KBM-7 (cell line): ENCODE results near the gene SLC7A10.

Experiments used
- DNase-seq: peaks from one replicate; pipeline ENCODE4 v3.0.0-alpha.2; 2015
- in situ Hi-C: fragments of 300-500 bp; cut with MboI; formaldehyde crosslinking; loops from 2 replicates; pipeline ENCODE4 v1.14.3; 2020; ENCODE audit warnings: low sequenced_read_pairs, low pct_unique_long_range_greater_than_20kb, mixed read lengths

Gene SLC7A10

DNA sequence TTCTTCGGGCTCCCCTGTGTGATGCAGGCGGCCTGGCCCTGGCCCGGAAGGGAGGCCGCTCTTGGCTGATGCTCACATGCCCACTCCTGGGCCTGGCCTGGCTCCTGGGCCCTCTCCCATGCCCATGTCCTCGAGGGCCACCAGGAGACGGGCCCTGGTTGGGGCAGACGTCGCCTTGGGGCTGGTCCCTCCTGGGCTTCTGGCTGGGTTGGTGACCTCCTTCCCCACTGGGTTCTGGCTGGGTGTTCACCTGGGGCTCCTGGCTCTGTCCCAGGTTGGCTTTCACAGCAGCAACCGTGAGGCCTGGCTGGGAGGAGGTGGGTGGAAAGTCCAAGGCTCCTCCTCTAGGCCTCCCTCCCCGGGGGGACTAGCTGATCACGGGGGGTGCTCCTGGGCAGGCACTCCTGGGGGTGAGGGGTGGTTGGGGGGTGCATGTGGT is 15.5 kb upstream of the SLC7A10 start:
- DNase-seq: no peak
- in situ Hi-C loops: loop anchor here (25.0 kb wide), 1 partner anchor 521 kb away; no protein-coding TSS in a partner anchor

DNA sequence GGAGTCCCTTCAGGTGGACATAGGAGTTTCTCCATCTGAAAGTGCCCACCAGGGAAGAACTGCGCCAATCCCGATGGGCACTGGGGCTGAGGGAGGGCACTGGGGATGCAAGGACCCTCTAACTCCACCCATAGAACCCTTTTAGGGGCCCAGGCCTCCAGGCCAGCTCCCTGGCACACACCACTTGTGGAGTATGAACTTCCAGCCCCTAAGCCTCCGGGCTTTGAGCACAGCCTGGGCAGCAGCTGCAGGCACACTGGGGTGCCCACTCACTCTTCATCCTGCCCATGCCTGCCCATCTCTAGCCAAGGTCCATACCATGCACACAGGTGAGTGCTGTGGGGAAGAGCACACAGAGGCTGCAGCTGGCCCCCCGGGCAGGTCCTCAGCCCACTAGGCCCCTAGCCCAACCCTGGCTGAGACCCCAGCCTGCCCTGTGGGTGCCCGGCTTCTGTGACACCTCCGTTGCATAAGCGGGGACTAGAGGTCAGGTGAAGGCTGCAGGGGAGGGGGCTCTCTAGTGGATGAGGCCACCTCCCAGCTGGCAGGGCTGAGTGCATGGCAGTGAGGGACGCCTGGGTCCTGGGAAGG is 14.6 kb upstream of the SLC7A10 start:
- no peak for DNase-seq
- in situ Hi-C loops: loop anchor here (25.0 kb wide), 1 partner anchor 522 kb away; no protein-coding TSS in a partner anchor

DNA sequence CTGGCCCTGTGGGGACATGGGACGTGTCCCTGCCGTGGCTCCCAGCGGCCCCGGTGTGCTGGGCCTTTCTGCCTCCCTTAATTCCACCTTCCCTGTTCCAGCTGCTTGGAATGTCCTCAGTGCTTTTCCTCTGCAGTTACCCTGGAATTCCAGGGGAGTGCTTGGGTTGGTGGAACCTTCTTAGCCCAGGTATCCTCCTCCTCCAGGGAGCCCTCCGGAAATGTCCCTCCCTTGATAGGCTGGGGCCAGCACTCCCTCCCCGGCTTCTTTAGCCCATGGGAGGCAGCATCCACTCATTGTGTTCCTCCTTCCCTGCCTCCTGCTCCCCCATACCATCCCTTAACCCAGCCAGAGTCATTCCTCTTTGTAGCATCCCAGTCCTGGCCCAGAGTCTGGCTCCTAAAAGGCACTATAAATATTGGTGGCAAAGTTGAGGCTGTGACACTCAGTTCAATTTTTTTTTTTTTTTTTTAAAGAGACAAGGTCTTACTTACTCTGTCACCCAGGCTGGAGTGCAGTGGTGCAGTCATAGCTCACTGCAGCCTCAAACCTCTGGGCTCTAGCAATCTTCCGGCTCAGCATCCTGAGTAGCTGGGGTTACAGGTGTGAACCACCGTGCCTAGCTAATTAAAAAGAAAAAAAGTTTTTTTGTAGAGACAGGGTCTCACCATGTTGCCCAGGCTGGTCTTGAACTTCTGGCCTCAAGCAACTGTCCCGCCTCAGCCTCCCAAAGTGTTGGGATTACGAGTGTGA is 13.7 kb upstream of the SLC7A10 start:
- in situ Hi-C loops: loop anchor here (5.0 to 25.0 kb wide), 2 partner anchors 163 to 523 kb away; no protein-coding TSS in a partner anchor

DNA sequence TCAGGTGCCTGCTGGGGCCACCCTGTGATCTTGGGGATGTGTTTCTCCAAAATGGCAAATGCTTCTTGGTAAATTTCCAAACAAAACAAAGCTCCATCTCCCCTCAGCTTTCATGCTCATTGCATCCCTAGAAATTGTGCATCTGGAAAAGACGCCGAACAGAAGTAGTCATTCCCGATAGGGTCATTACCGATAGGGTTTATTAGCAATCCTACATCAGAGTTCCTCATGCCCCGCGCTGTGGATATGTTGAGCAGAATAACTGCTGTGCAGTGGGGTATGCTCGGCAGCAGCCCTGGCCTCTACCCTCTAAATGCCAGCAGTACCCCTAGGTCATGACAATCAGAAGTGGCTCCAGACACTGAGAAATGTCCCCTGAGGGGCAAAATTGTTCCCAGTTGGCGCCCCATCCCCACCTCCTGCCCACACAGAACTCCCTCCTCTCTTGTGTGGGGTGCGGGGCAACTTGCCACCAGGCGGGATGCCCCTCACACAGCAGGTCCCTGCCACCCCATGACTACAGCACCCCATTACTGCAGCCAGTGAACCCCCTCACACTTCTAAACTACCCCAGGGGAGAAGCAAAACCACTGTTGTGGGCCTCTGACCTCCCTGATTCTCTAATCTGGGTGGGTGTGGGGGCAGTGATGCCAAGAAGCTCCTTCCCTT is 13.0 kb upstream of the SLC7A10 start:
- in situ Hi-C loops: loop anchor here (5.0 to 25.0 kb wide), 2 partner anchors 164 to 524 kb away; no protein-coding TSS in a partner anchor
- DNase-seq: no peak

More for the DNA sequence above, 13.7 kb upstream of the SLC7A10 start:
- DNase-seq: no peak

DNA sequence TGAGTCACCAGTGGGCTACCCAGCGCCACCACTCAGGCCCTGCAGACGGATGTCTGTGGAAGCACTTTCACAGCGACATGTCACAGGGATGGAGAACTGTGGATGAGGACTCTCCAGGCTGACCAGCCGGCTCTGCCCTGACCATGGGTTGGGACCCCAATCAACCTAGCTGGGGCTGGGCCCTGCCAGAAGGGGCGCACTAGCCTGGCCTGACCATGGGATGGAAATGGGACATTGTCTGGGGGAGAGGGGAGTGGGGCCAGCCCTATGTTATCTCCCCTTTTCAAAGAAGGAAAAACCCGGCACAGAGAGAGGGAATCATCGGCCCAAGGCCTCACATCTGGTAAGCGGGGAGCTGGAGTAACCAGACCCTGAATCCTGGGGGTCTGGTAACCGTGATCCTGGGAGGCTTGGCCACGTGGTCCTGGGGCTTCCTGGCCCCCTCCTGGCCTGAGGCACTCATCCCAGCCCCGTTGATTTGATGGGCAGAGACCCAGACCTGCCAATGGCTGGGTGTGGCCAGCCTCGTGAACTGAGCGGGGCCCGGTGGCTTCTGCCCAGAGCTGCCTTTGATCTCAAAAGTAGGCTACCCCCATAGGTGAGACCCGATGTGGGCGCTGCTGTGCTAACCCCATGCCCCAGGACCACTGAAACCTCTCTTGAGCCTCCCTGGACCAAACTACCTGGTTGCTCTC is 11.2 kb upstream of the SLC7A10 start:
- DNase-seq: no peak
- in situ Hi-C loops: loop anchor here (5.0 to 25.0 kb wide), 2 partner anchors 165 to 525 kb away; no protein-coding TSS in a partner anchor

DNA sequence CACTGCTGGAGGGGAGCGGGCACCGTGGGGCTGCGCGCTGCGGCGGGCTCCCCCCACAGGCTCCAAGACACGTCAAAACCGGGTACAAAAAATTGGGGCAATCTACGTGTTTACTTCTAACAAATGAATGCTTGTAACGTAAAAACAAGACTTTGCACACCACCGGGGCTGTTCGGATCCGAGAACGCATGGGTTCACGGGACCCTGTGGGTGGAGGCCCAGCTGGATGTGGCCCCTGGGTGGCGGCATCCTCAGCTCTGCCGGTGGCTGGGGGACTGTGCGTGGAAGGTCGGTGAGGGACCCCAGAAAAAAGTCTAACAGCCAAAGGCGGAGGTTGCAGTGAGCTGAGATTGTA is 10.3 kb upstream of the SLC7A10 start:
- in situ Hi-C loops: loop anchor here (5.0 to 25.0 kb wide), 2 partner anchors 166 to 526 kb away; no protein-coding TSS in a partner anchor
- no peak for DNase-seq

DNA sequence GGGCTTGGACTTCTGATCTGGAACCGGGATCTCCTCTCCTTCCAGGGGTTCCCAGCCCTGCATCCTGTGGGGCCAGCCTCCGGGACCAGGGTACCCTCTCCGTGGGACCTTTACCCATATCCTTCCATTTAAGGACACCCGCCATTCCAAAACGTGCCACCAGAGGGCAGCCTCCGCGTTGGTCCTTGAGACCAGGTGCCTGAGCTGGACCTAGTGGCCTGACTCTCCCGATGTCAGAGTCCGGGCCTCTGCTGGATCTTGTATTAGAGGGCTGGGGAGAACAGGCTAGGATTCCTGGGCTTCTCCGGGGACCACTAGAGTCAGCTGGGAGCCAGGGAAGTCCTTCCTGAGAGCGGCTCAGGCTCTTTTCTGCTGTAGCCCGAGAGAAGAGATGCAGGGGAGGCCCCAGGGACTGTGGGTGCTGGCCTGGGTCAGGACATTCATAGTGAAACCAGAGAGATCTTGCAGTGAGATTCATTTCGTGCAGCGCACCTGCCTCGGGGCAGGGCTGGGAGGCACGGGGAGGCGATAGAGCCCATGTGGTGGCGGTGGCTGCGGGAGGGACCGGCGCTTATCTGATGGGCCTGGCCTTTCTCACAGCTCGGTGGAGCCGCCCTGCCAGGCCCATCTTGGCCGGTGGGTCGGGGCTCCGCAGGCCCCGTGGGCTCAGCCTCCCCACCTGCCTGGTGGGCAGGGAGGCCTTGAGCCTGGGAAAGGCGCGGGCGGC is 9.8 kb upstream of the SLC7A10 start:
- in situ Hi-C loops: loop anchor here (5.0 to 25.0 kb wide), 2 partner anchors 167 to 527 kb away; no protein-coding TSS in a partner anchor
- DNase-seq: peak; percentile 66

DNA sequence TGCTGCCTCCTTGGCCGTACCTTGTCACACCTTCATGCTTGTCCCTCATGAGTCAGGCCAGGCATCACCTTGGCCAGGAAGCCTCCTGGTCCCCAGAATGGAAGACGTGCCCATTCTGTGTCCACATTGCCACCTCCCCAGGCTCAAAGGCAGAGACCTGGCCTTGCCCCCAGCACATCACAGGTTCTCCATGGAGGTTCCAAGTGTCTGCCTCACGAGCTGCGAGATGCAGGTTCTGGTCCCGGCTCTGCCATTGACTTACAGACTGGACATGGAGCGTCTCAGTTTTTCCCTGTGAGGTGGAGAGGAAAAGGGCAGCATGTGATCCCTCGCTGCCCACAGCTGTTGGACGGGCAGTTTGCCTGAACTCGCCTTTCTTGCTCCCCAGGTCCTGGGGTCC is 9.1 kb upstream of the SLC7A10 start:
- no peak for DNase-seq
- in situ Hi-C loops: loop anchor here (5.0 to 25.0 kb wide), 2 partner anchors 168 to 528 kb away; no protein-coding TSS in a partner anchor

DNA sequence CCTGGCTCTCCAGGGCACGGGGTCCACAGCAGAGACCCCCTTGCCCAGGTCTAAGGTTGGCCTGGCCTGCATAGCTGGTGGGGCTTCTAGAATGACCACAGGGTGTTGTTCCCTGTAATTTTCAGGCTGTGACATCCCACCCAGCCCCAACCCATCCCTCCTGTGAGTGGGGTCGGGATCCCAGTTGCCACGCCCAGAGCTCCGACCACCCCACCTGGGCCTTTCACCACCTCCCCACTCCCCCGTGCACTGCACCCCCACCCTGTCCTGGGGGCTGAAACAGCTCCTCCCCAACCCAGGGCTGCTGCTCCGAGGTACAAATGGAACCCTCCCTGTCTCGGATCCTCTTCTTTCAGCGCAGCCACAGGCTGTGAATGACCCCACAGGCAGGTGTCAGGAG is 8.4 kb upstream of the SLC7A10 start:
- no peak for DNase-seq
- in situ Hi-C loops: loop anchor here (25.0 kb wide), 1 partner anchor 528 kb away; no protein-coding TSS in a partner anchor

DNA sequence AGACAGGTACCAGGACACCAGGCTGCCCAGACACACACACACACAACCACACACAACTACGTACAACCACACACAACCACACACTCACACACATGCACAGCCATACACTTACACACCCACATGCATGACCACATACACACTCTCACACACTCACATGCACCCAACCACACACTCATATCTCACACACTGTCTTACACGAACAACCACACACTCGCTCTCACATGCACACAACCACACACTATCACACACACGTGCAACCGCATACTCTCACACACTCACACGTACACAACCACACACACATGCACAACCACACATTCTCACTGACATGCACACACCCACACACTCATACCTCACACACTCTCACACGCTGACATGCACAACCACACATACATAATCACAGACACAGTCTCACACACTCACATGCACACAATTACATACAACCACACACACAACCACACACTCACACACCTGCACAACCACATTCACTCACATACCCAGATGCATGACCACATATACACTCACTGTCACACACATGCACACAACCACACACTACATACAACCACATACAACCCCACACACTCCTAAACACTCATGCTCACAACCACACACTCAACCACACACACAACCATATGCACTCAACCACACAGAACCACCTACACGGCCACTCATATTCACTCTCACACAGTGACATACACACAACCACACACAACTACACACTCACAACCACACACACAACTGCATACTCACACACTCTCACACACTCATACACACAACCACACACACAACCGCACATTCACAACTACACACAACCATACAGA is 7.6 kb upstream of the SLC7A10 start:
- in situ Hi-C loops: loop anchor here (25.0 kb wide), 1 partner anchor 529 kb away; no protein-coding TSS in a partner anchor
- DNase-seq: no peak

DNA sequence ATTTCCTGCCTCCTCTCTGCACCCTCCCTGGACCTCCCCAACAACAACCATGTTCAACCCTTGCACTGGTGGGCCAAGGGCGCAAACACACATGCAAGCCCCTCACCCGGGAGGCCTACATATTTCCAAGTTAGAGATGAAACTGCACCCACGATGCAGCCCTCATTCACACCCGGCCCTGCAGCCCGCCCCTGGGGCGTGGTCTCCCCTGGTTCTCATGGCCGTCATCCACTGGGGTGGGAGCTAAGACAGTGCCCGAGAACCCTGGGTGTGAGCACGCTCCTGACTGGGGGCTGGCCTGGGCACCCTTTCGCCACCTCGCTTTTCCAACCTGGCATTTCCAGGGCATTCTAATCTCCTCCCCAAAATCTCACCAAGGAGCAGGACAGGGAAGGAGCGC is 7.0 kb upstream of the SLC7A10 start:
- in situ Hi-C loops: loop anchor here (25.0 kb wide), 1 partner anchor 530 kb away; no protein-coding TSS in a partner anchor

DNA sequence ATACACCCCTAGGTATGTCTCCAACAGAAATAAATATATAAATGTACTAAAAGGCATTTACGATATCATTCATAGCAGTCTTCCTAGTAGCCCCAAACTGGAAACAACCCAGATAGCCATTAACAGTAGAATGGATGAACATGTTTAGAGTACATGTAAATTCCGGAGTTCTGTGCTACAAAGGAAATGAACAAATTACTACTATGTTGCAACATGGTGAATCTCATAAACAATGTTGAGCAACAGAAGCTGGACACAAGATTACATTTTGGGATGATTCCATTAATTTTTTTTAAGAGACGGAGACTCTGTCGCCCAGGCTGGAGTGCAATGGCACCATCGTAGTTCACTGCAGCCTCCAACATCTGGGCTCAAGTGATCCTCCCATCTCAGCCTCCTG is 5.9 kb upstream of the SLC7A10 start:
- DNase-seq: no peak
- in situ Hi-C loops: loop anchor here (25.0 kb wide), 1 partner anchor 531 kb away; no protein-coding TSS in a partner anchor

More for the DNA sequence above, 7.0 kb upstream of the SLC7A10 start:
- no peak for DNase-seq

DNA sequence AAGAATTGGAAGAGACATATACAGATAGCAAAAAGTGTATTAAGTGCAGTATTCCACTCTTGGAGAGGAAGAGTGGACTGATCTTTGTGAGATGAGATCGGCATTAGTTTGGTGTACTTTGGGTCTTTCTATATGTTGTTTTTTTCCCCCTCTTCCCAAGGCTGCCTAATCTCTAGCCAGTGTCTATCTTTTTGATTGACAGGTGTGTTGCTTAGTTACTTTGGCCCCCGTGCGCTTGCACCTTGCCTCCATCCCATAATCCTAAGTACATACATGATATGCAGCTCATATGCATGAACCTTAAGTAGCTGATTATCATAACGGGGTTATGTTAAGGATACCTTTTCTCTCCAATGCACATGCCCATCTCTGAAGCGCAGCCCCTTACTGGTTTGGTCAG is 4.3 kb upstream of the SLC7A10 start:
- in situ Hi-C loops: loop anchor here (25.0 kb wide), 1 partner anchor 532 kb away; no protein-coding TSS in a partner anchor
- DNase-seq: no peak

DNA sequence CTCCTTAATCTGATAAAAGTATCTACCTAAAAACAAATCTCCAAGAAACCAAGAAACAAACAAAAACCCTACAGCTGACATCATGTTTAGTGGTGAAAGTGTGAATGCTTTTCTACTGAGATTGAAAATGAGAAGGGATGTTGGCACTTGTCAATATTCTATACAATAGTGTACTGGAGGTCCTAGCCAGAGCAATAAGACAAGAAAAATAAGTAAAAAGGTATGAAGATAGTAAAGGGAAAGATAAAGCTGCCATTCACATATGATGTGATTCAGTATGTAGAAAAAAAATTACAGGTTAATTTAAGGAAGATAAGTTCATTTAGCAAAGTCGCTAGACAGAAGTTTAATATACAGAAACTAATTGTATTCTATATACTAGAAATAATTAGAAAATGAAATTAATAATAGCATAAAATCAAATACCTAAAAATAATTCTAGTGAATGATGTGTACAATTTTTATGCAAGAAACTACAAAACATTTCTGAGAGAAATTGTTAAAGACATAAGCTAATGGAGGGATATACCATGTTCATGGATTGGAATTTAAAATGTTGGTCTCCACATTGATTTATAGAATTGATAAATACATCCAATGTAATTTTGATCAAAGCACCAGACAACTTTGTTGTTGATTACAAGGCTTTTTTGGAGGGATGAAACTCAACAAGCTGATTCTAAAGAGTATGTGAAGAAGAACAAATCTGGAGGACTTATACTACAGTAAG is 2.4 kb upstream of the SLC7A10 start:
- in situ Hi-C loops: loop anchor here (25.0 kb wide), 1 partner anchor 534 kb away; no protein-coding TSS in a partner anchor
- DNase-seq: no peak

DNA sequence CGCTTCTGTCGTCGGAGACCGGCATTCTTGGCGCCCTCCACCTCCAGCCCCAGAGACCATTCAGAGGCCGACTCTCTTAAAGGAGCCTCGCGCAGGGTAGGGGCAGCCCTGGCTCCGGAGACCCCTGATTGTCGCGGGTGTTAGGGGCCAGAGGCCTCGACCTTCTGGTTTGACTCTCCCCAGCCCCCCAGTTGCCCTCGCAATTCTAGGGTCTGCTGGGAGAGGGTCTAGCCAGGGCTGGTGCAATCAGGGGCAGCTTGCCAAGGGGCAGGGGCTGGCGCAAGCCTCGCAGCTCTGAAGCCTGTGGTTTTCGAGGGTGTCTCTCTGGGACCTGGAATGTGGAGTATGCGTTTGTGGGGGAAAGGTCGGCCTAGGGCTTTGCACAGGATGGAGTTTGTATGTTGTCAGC is 1.6 kb upstream of the SLC7A10 start:
- in situ Hi-C loops: loop anchor here (25.0 kb wide), 1 partner anchor 535 kb away; no protein-coding TSS in a partner anchor
- no peak for DNase-seq

DNA sequence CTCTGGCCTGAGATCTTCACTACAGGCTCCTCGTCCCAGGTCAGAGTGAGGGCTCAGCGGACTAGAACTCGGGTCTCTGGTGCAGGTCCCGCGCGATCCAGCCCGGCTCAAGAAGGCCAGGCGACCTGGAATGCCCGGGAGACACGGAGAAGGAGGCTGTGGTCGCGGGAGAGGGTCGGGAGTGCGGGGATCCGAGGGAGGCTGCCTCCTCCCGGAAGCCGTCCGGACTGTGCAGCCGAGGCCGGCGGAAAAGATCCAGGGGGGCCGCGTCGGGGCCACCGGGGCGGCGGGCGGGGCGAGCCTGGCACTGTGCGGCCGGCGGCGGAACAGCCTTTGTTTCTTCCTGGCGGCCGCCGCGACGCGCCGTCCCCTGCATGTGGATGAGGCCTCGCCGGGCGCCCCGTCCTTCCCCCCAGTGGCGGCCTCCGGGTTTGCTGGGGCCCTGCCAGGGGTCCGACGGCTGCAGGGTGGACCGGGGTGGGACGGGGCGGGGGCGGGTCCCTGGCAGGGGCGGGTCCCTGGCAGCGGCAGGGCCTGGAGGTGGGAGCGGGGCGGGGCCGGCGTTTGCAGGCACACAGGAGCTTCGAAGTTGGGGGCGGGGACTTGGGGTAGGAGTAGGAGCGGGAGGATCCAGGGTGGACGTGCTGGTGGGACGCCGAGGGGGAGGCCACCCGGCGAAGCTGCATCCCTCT is 1.0 kb upstream of the SLC7A10 start:
- in situ Hi-C loops: loop anchor here (25.0 kb wide), 1 partner anchor 536 kb away; no protein-coding TSS in a partner anchor
- no peak for DNase-seq
